Measurements from ENCODE around the gene FOXD2.

DNA sequence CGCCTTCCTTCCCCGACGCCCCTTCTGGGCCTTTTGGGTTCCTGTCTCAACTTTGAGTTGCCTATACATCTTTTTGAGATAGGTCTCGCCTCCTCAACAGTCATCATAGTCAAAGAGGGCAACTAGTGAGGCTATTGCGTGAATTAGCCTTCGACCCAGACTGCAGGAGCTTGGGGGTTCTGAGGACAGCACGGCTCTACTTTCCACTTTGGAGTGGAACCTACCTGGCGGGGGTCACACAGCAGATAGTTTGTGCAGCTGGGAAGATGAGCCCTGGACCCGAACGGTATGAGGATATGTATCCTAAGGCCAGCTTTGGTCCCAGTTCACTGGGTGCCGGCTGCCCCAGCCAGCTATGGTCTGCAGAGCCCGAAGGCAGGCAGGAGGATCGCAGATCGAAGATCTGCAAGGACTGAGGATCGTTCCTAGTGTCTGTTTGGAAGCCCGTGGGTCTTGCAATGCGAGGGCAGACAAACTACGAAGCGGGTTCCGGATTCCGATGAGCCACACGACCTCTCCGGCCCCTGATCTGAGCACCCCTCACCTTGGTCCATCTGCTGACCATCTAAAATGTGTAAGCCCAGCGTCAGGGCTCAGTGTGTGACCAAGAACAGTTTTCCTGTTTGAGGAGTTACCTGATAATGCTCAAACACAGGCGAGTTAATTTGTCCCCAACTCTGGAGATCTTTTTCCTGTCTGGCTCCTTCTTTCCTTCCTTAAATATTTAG lies 8.1 kb downstream of the FOXD2 start:
- TF ChIP-seq POLR2A (IDR thresholded peaks at IDR 0.05; ENCODE audit: extremely low read depth, insufficient read length) = no peak
- TF ChIP-seq, protein P1, sequence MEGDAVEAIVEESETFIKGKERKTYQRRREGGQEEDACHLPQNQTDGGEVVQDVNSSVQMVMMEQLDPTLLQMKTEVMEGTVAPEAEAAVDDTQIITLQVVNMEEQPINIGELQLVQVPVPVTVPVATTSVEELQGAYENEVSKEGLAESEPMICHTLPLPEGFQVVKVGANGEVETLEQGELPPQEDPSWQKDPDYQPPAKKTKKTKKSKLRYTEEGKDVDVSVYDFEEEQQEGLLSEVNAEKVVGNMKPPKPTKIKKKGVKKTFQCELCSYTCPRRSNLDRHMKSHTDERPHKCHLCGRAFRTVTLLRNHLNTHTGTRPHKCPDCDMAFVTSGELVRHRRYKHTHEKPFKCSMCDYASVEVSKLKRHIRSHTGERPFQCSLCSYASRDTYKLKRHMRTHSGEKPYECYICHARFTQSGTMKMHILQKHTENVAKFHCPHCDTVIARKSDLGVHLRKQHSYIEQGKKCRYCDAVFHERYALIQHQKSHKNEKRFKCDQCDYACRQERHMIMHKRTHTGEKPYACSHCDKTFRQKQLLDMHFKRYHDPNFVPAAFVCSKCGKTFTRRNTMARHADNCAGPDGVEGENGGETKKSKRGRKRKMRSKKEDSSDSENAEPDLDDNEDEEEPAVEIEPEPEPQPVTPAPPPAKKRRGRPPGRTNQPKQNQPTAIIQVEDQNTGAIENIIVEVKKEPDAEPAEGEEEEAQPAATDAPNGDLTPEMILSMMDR (IDR thresholded peaks at IDR 0.05; ENCODE audit: low read depth, low read length) = no peak
- TF ChIP-seq, protein P2, sequence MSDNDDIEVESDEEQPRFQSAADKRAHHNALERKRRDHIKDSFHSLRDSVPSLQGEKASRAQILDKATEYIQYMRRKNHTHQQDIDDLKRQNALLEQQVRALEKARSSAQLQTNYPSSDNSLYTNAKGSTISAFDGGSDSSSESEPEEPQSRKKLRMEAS (IDR thresholded peaks at IDR 0.05; ENCODE audit: low read depth, low read length) = no peak
- no peak for TF ChIP-seq MYC (IDR thresholded peaks at IDR 0.05; ENCODE audit: low read depth, low read length)

Data from NB4 (cell line).